Lung (tissue), 12 donors: ENCODE data around the gene DPPA2. TPM values are rescaled to one million over a fixed set of nuclear protein-coding genes. Genes with fewer than 3 reads are reported as not detected.

Experiments
- ATAC-seq: fragments of 200-7000 bp; cut with Tn5 transposase; one replicate; pipeline ENCODE4 v1.9.1; 2020; ENCODE audit warnings: moderate number of reproducible peaks; ENCODE audit not compliant: insufficient read depth, low FRiP score
- DNase-seq, 3 donors: peaks; one replicate each; pipeline ENCODE4 v3.0.0-alpha.2; 2013 to 2017
- H3K27ac ChIP-seq, 2 donors: one replicate each; pipeline ENCODE4 v1.5.1; 2013; ENCODE audit warnings: mild to moderate bottlenecking in 2 of 2, moderate library complexity in 2 of 2, control low read depth in 1 of 2, inconsistent platforms in 1 of 2, low read depth in 1 of 2, low read length in 1 of 2
- H3K27me3 ChIP-seq, 3 donors: one replicate each; pipeline ENCODE4 v1.5.1; 2013; ENCODE audit warnings: low read length in 2 of 3; ENCODE audit not compliant: control insufficient read depth in 3 of 3, insufficient read depth in 3 of 3
- H3K36me3 ChIP-seq, 4 donors: one replicate each; pipeline ENCODE4 v1.5.1; 2013; ENCODE audit warnings: low read length in 4 of 4, mild to moderate bottlenecking in 1 of 4, moderate library complexity in 1 of 4; ENCODE audit not compliant: control insufficient read depth in 4 of 4, insufficient read depth in 4 of 4
- H3K4me1 ChIP-seq, 5 donors: one replicate each; pipeline ENCODE4 v1.5.1; 2013; ENCODE audit warnings: low read length in 5 of 5, mild to moderate bottlenecking in 2 of 5, moderate library complexity in 1 of 5; ENCODE audit not compliant: control insufficient read depth in 5 of 5, insufficient read depth in 5 of 5
- H3K4me3 ChIP-seq: one replicate; pipeline ENCODE4 v1.5.1; 2013; ENCODE audit warnings: mild to moderate bottlenecking, control low read depth, moderate library complexity
- H3K9ac ChIP-seq, 2 donors: one replicate each; pipeline ENCODE4 v1.5.1; 2013; ENCODE audit warnings: low read length in 2 of 2, control low read depth in 1 of 2; ENCODE audit not compliant: insufficient read depth in 1 of 2
- H3K9me3 ChIP-seq, 4 donors: one replicate each; pipeline ENCODE4 v1.5.1; 2013; ENCODE audit warnings: low read length in 3 of 4, mild to moderate bottlenecking in 1 of 4, moderate library complexity in 1 of 4; ENCODE audit not compliant: control insufficient read depth in 4 of 4, insufficient read depth in 3 of 4
- CTCF ChIP-seq: IDR thresholded peaks from 2 replicates; pipeline ENCODE4 v1.5.1; 2012; ENCODE audit warnings: mild to moderate bottlenecking; ENCODE audit errors: control extremely low read depth, extremely low read depth
- WGBS, 2 donors: extraction: QIAGEN DNeasy Blood & Tissue Kit; methylation state at CpG; one replicate each; pipeline ENCODE4 v1.1.7; 2013; 5-methylcytosine and 5-hydroxymethylcytosine counted together
- polyA plus RNA-seq, 2 donors: library from polyadenylated mRNA; stranded (reverse); fragments of 200-250 nt; gene quantifications; one replicate each; pipeline ENCODE4 v1.2.1, GENCODE V29; 2013
- total RNA-seq, 2 donors: library from RNA; depleted of rRNA in 1 of 2; stranded (reverse); fragments of >200 nt in 1 of 2; gene quantifications; one replicate each; pipeline ENCODE4 v1.2.1, GENCODE V29; 2014 to 2021
- donor health status: control.
- donor health status: control.
- donor health status: Bipolar disorder and iron deficiency.
- donor health status: healthy.
- donor health status: DM: yes; HTN: yes; CAD: no.

The DPPA2 gene
- total and polyA plus RNA-seq, 4 donors = not detected

- WGBS, 2 donors = 33 to 57% methylated on average over 5 of the region's 5 CpGs
- Histone ChIP-seq H3K4me3 (no peak within 1 kb of the TSS), H3K9me3 (peaks cover 0 to 8% (median 0%) of the 10 kb centered on the region in 4 donors), H3K4me1 (no peaks in the 10 kb centered on the region), H3K9ac (peak within 1 kb of the TSS in 1 of 2 donors; percentile 81), H3K36me3 (no peaks in the 10 kb centered on the region), H3K27me3 (peaks cover 1 to 35% (median 8%) of the 10 kb centered on the region in 3 donors), H3K27ac (no peak within 1 kb of the TSS)
- ATAC-seq (no peak), DNase-seq (peak in 2 of 3 donors; percentile 17 to 33)
- TF ChIP-seq CTCF = no peak
Measured at GRCh38 chr3:109337393-109337792, 21.1 kb upstream of the DPPA2 start, which contains the start of gene DPPA4. Gene DPPA4, minus strand, starts transcription at chr3:109337546. Its CDS starts 29 bp downstream, at chr3:109337517.

GRCh38 chr3:109336291-109336861 is 20.1 kb upstream of the DPPA2 start:
- Histone ChIP-seq H3K4me3 (no peak overlapping the region), H3K9ac (peak overlapping the region in 1 of 2 donors; percentile 81), H3K27me3 (peaks cover 4 to 37% (median 8%) of the 10 kb centered on the region in 3 donors), H3K36me3 (no peaks in the 10 kb centered on the region), H3K4me1 (no peaks in the 10 kb centered on the region), H3K9me3 (peaks cover 0 to 9% (median 0%) of the 10 kb centered on the region in 4 donors), H3K27ac (no peak overlapping the region)
- ATAC-seq (no peak), DNase-seq (peak; percentile 55 to 59 (median 59))
- TF ChIP-seq CTCF = no peak
- WGBS, 2 donors = 3 to 10% methylated on average over 17 of the region's 17 CpGs

- peak in 1 of 3 donors; percentile 10 for DNase-seq
- 61 to 85% methylated on average over 1 of the region's 1 CpG for WGBS, 2 donors
- H3K27ac ChIP-seq = no peak overlapping the region
Measured at GRCh38 chr3:109334572-109334971, 18.3 kb upstream of the DPPA2 start.

More at GRCh38 chr3:109334572-109334971, 18.3 kb upstream of the DPPA2 start:
- no peaks in the 10 kb centered on the region for H3K36me3 ChIP-seq
- peaks cover 4 to 33% (median 8%) of the 10 kb centered on the region in 3 donors for H3K27me3 ChIP-seq
- H3K9ac ChIP-seq = no peak overlapping the region
- no peak for ATAC-seq
- no peak overlapping the region for H3K4me3 ChIP-seq
- no peak for TF ChIP-seq CTCF
- H3K4me1 ChIP-seq = no peaks in the 10 kb centered on the region
- peaks cover 0 to 9% (median 0%) of the 10 kb centered on the region in 4 donors for H3K9me3 ChIP-seq
